ENCODE results near the gene PLXND1. TPM values are rescaled to one million over a fixed set of nuclear protein-coding genes. Genes with fewer than 3 reads are reported as not detected.
A peak's percentile ranks its signal among the peaks of the same experiment; 100 is the strongest.

The PLXND1 gene
- total RNA-seq, 2 donors from 2014 or later = 6.2 to 7.4 TPM

DNA sequence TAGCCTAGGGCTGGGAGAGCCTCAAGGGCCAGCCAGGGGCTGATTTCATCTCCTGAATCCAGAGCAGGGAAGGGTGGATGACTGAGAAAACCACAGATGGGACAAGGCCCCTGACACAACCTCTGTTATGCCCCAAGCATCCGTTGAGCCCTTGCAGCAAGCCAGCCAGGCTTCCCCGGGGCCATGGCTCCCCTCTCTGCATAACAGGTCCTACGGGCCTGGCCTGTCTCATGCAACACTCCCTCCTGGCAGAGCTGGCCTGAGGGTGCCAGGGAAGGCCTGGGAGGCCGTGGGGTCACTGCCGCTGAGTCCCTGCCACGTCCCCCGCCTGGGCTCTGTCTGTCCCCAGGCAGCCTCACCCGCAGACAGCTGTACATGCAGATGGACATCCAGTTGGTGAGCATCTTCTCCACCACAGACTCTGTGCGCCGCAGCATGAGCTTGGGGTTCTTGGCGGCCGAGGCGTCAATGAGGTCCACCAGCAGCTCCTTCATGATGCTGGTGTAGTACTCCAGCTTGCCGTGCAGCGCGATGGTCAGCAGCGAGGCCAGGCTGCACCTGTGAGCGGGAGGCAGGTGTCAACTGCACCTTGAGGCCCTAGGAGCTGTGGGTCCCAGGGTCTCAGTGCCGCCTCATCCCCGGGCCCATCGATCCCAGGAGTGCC is 41.4 kb downstream of the PLXND1 start:
- no peak for ATAC-seq (replicated peaks)
- Mint-ChIP-seq H3K4me1 (peaks cover 6% of the 10 kb centered on the region), H3K36me3 (ENCODE audit: low read depth) (no peaks in the 10 kb centered on the region), H3K9me3 (no peaks in the 10 kb centered on the region), H3K4me3 (no peak overlapping the region), H3K27ac (no peak overlapping the region), H3K27me3 (no peaks in the 10 kb centered on the region)

- Mint-ChIP-seq H3K36me3 (ENCODE audit: low read depth) (no peaks in the 10 kb centered on the region), H3K4me1 (peaks cover 6% of the 10 kb centered on the region), H3K9me3 (no peaks in the 10 kb centered on the region), H3K4me3 (no peak overlapping the region), H3K27me3 (no peaks in the 10 kb centered on the region), H3K27ac (peak overlapping the region; percentile 43)
- no peak for ATAC-seq (replicated peaks)
Measured at GRCh38 chr3:129563850-129564535, 42.5 kb downstream of the PLXND1 start.

DNA sequence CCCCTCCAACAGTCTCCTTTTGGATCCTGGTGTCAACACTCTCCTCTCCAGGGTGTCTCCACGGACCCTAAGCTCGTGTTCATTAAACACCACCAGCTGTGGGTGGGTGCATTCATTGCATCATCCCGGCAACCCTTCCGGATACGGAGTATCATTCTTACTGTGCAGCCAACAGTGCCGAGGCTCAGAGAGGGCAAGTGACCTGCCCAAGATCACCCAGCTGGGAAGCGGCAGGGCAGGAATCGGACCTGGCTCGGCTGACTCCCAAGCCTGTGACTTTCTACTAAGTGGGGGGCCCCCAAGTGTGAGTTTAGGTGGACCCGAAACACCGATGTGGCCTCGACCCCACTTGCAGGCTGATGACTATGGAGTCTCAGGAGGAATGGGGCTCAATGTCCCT is 43.1 kb downstream of the PLXND1 start:
- Mint-ChIP-seq H3K36me3 (ENCODE audit: low read depth) (no peaks in the 10 kb centered on the region), H3K27me3 (no peaks in the 10 kb centered on the region), H3K27ac (peak overlapping the region; percentile 43), H3K4me3 (no peak overlapping the region), H3K4me1 (peaks cover 6% of the 10 kb centered on the region), H3K9me3 (no peaks in the 10 kb centered on the region)
- no peak for ATAC-seq (replicated peaks)

DNA sequence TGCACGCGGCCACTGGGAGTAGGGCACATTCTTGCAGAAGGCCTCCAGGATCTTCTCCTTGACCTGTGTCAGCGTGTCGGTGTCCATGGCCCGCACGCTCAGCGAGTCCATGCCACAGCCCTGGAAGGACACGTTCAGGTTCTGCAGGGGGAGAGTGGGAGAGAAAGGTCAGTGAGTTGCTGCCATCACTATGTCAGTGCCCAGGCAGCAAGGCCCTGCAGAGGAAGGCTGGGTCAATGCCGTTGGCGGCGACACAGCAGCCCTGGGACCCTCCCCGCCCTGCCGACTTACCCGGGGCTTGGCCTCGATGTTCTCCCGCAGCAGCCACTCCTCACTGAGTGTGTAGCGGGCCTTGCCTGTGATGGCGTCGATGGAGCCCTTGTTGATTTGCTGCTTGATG is 43.7 kb downstream of the PLXND1 start:
- no peak overlapping the region for H3K27ac Mint-ChIP-seq
- no peak for ATAC-seq (replicated peaks)
- H3K4me3 Mint-ChIP-seq = no peak overlapping the region
- H3K27me3 Mint-ChIP-seq = no peaks in the 10 kb centered on the region
- no peaks in the 10 kb centered on the region for H3K9me3 Mint-ChIP-seq
- H3K36me3 Mint-ChIP-seq (ENCODE audit: low read depth) = no peaks in the 10 kb centered on the region
- H3K4me1 Mint-ChIP-seq = peaks cover 6% of the 10 kb centered on the region

GRCh38 chr3:129561619-129562248 is 44.7 kb downstream of the PLXND1 start:
- Mint-ChIP-seq H3K27ac (no peak overlapping the region), H3K36me3 (ENCODE audit: low read depth) (no peaks in the 10 kb centered on the region), H3K4me1 (peaks cover 6% of the 10 kb centered on the region)

GRCh38 chr3:129560911-129561594 is 45.4 kb downstream of the PLXND1 start:
- H3K27me3 Mint-ChIP-seq = no peaks in the 10 kb centered on the region
- no peak overlapping the region for H3K27ac Mint-ChIP-seq
- no peaks in the 10 kb centered on the region for H3K9me3 Mint-ChIP-seq
- H3K4me1 Mint-ChIP-seq = peaks cover 6% of the 10 kb centered on the region
- ATAC-seq (replicated peaks) = no peak
- H3K36me3 Mint-ChIP-seq (ENCODE audit: low read depth) = no peaks in the 10 kb centered on the region
- no peak overlapping the region for H3K4me3 Mint-ChIP-seq

More at GRCh38 chr3:129561619-129562248, 44.7 kb downstream of the PLXND1 start:
- no peak overlapping the region for H3K4me3 Mint-ChIP-seq
- H3K9me3 Mint-ChIP-seq = no peaks in the 10 kb centered on the region
- H3K27me3 Mint-ChIP-seq = no peaks in the 10 kb centered on the region
- no peak for ATAC-seq (replicated peaks)

DNA sequence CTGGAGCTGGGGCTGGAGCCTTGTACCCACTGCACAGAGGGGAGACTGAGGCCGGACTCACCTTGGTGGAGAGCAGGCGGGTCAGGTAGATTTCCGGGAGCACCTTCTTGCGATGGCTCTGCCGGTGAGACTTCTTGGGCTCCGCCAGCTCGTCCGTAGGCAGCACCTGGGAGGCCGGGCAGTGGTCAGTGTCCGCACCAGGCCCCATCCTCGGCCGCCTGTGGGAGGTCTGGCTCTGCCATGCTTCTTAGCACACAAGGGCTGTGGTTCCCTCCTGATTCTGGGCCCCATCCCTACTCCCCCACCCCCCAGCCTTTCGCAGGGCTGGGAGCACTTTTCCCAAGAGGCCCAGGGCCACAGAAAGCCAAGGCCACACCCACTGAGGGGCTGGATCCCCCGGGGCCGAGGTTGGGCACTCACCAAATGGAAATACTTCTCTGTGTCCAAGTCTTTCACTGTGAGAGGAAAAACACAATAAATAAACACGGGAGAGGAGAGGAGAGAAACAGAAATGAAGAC is 46.1 kb downstream of the PLXND1 start:
- H3K27ac Mint-ChIP-seq = no peak overlapping the region
- H3K4me1 Mint-ChIP-seq = peaks cover 6% of the 10 kb centered on the region
- ATAC-seq (replicated peaks) = no peak
- no peaks in the 10 kb centered on the region for H3K36me3 Mint-ChIP-seq (ENCODE audit: low read depth)
- H3K9me3 Mint-ChIP-seq = no peaks in the 10 kb centered on the region
- H3K27me3 Mint-ChIP-seq = no peaks in the 10 kb centered on the region
- H3K4me3 Mint-ChIP-seq = no peak overlapping the region

DNA sequence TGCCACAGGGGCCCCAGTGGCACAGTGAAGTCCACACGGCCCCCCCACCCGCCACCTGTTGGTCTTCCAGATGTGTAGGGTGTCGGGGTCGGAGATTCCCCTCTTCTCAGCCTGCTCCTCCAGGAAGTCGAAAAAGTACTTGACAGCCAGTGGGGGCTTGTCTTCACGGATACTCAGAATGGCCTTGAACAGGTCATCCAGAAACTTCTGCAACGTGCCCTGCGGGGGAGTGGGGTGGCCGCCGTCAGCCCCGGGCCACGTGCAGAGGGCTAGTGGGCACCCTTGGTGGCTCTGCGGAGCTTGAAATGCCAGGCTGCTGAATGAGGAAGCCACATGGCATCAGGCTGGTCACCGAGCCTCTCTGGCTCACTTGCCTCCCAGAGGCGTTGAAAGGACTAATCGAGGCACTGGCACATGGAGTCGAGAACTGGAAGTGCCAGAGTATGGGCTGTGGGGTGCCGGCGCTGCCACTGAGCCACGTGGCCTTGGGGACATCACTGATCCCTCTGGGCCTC is 46.9 kb downstream of the PLXND1 start:
- Mint-ChIP-seq H3K27me3 (no peaks in the 10 kb centered on the region), H3K27ac (no peak overlapping the region), H3K36me3 (ENCODE audit: low read depth) (no peaks in the 10 kb centered on the region), H3K4me3 (no peak overlapping the region), H3K4me1 (peaks cover 6% of the 10 kb centered on the region), H3K9me3 (no peaks in the 10 kb centered on the region)
- no peak for ATAC-seq (replicated peaks)

- H3K27me3 Mint-ChIP-seq = no peaks in the 10 kb centered on the region
- peaks cover 6% of the 10 kb centered on the region for H3K4me1 Mint-ChIP-seq
- H3K4me3 Mint-ChIP-seq = no peak overlapping the region
- H3K27ac Mint-ChIP-seq = peak overlapping the region; percentile 54
- H3K9me3 Mint-ChIP-seq = no peaks in the 10 kb centered on the region
- no peak for ATAC-seq (replicated peaks)
- no peaks in the 10 kb centered on the region for H3K36me3 Mint-ChIP-seq (ENCODE audit: low read depth)
Measured at GRCh38 chr3:129558772-129559564, 47.5 kb downstream of the PLXND1 start.

DNA sequence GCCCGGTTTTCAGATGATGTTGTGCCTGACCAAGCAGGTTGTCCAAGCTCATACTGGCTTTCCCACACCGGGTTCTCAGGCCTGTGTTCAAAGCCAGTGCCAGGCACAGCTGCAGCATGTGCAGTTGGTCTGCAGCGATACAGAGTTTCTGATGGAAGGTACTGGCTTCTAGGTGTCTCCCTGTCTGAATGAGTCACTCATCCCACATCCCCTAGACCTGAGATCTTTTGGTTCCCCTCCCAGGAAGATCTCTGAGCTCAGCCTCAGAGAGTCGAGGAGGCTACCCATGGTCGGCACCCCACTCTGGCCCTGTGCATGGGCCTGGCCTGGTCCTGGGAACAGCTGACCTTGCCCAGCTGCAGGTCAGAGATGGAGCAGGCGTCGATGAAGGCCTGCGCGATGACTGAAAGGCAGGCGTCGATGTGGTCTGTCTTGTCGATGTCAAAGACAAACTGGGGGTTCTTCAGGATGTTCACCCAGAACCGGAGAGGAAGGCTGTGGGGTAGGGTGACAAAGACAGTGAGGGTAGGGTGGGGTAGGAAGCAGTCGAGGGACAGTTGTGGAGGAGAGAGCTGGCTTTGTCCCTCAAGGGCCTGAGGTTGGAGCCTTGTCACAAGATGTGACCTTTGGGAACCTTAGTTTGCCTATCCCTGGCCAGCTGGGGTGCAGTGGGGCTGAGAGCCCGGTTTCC is 48.2 kb downstream of the PLXND1 start:
- no peak overlapping the region for H3K4me3 Mint-ChIP-seq
- peaks cover 6% of the 10 kb centered on the region for H3K4me1 Mint-ChIP-seq
- H3K36me3 Mint-ChIP-seq (ENCODE audit: low read depth) = no peaks in the 10 kb centered on the region
- no peaks in the 10 kb centered on the region for H3K27me3 Mint-ChIP-seq
- peak overlapping the region; percentile 54 for H3K27ac Mint-ChIP-seq
- no peaks in the 10 kb centered on the region for H3K9me3 Mint-ChIP-seq
- no peak for ATAC-seq (replicated peaks)

DNA sequence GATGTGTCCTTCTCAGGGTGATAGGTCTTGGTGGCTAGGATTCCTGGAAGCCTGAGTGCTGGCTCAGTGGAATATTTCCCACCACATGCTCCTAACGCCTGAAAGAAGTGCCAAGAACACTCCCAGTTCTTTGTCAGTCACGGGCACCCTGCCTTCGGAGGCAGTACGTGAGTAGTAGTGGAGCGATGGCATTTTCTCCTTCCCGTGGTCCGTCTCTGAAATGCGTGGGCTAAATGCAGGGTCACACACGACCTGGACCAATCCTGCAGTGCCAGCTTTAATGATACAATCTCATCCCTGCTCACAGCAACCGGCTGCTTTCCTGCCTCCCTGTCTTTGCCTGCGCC is 49.0 kb downstream of the PLXND1 start:
- no peaks in the 10 kb centered on the region for H3K36me3 Mint-ChIP-seq (ENCODE audit: low read depth)
- no peaks in the 10 kb centered on the region for H3K9me3 Mint-ChIP-seq
- H3K27me3 Mint-ChIP-seq = no peaks in the 10 kb centered on the region
- ATAC-seq (replicated peaks) = no peak
- H3K4me1 Mint-ChIP-seq = peaks cover 6% of the 10 kb centered on the region
- H3K27ac Mint-ChIP-seq = no peak overlapping the region
- H3K4me3 Mint-ChIP-seq = no peak overlapping the region

DNA sequence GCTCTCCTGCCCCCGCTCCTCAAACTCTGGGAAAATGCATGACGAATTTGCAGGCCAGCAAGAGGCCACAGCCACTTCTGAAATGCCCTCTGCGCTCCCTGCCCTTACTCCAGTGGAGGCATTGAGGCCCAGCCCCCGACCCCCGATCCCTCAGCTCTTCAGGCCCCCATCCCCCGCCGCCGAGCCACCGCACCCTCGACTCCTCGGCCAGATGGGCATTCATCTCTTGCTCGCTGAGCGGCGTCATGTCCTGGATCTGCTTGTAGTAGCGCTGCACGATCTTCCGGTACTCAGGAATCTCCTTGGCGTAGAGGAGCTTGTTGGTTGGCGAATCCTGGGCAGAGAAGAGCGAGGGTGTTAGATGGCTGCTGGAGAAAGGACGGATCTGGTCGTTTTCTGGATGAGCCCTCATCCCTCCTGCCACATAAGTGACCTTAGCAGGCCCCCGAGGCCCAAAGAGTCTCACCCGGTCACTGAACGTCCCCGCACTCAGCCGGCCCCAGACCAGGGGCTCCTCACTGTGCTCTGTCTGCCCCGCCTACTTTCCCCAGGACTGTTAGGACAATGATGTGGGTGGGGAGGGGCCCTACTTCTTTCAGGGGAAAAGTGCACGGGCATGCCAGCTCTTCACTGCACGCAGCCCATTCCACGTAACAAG is 49.5 kb downstream of the PLXND1 start:
- Mint-ChIP-seq H3K4me1 (peaks cover 6% of the 10 kb centered on the region), H3K27me3 (no peaks in the 10 kb centered on the region), H3K36me3 (ENCODE audit: low read depth) (no peaks in the 10 kb centered on the region), H3K4me3 (no peak overlapping the region), H3K27ac (no peak overlapping the region), H3K9me3 (no peaks in the 10 kb centered on the region)
- no peak for ATAC-seq (replicated peaks)

GRCh38 chr3:129556358-129556695 is 50.1 kb downstream of the PLXND1 start:
- H3K4me3 Mint-ChIP-seq = no peak overlapping the region
- no peak for ATAC-seq (replicated peaks)
- H3K9me3 Mint-ChIP-seq = no peaks in the 10 kb centered on the region
- no peaks in the 10 kb centered on the region for H3K36me3 Mint-ChIP-seq (ENCODE audit: low read depth)
- no peaks in the 10 kb centered on the region for H3K27me3 Mint-ChIP-seq
- H3K27ac Mint-ChIP-seq = no peak overlapping the region
- peaks cover 6% of the 10 kb centered on the region for H3K4me1 Mint-ChIP-seq
